ENCODE results near the gene TRAF1.

DNA sequence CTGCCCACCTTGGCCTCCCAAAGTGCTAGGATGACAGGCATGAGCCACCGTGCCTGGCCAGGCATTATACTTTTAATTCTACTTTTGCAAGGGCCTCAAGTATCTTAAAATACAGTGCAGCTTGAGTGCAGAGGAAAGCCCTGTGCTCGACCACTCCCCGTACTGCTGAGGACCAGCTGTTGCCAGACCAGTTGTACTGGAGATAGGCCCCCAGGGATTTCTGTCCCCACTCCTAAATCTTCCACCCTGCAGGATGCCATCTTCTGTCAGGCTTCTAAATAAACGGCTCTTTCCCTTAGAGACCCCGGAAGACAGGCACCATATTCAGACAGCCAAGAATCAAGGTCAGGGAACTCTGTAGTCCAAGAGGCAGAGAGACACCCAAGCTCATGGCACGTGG is 67.2 kb downstream of the TRAF1 start:
- TF ChIP-seq, protein P1, sequence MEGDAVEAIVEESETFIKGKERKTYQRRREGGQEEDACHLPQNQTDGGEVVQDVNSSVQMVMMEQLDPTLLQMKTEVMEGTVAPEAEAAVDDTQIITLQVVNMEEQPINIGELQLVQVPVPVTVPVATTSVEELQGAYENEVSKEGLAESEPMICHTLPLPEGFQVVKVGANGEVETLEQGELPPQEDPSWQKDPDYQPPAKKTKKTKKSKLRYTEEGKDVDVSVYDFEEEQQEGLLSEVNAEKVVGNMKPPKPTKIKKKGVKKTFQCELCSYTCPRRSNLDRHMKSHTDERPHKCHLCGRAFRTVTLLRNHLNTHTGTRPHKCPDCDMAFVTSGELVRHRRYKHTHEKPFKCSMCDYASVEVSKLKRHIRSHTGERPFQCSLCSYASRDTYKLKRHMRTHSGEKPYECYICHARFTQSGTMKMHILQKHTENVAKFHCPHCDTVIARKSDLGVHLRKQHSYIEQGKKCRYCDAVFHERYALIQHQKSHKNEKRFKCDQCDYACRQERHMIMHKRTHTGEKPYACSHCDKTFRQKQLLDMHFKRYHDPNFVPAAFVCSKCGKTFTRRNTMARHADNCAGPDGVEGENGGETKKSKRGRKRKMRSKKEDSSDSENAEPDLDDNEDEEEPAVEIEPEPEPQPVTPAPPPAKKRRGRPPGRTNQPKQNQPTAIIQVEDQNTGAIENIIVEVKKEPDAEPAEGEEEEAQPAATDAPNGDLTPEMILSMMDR (IDR thresholded peaks at IDR 0.05): no peak
- no peak for TF ChIP-seq SIN3A (IDR thresholded peaks at IDR 0.05; ENCODE audit: borderline replicate concordance, insufficient read depth, low read depth, low read length)
- no peak for TF ChIP-seq POLR2AphosphoS5 (IDR thresholded peaks at IDR 0.05; ENCODE audit: low read depth, low read length)

Measured in Panc1 (cell line).